IMR-90 (cell line): Measurements from ENCODE around the gene ROBO1. TPM values are rescaled to one million over a fixed set of nuclear protein-coding genes. Genes with fewer than 3 reads are reported as not detected.

Source experiments
- ATAC-seq: fragments of 200-7000 bp; cut with Tn5 transposase; 2 replicates; pipeline ENCODE4 v1.9.1; 2020; ENCODE audit warnings: low read depth, mild to moderate bottlenecking, moderate library complexity
- BruUV-seq: library from RNA; stranded (reverse); fragments of 400-500 nt; replicated peaks from 2 replicates; lab custom pipeline; 2021; lab: Mats Ljungman, UMichigan
- CTCF ChIA-PET: fragments of 300-600 bp; formaldehyde crosslinking; extraction: SDS; loops from one replicate; lab custom pipeline; 2021; ENCODE audit warnings: antibody characterized with exemption; lab: Yijun Ruan, JAX
- POLR2A ChIA-PET: fragments of 300-600 bp; sonication (Branson Sonifier 250); formaldehyde crosslinking; loops from one replicate; lab custom pipeline; 2022; ENCODE audit warnings: antibody characterized with exemption; ENCODE audit not compliant: unreplicated experiment; lab: Charles Lee
- DNase-seq: peaks from one replicate; pipeline ENCODE4 v3.0.0; 2013
- H2AFZ ChIP-seq: replicated peaks from 2 replicates; pipeline ENCODE3; 2013; ENCODE audit warnings: low read length, mild to moderate bottlenecking; ENCODE audit not compliant: poor library complexity
- H2AK5ac ChIP-seq: 2 replicates; pipeline ENCODE4 v1.6.1; 2013; ENCODE audit warnings: low read depth, low read length, inconsistent platforms
- H2AK9ac ChIP-seq: replicated peaks from 2 replicates; pipeline ENCODE3; 2013; ENCODE audit warnings: mild to moderate bottlenecking, low read depth, low read length, moderate library complexity; ENCODE audit not compliant: poor library complexity
- H2BK120ac ChIP-seq: 2 replicates; pipeline ENCODE4 v1.6.1; 2013; ENCODE audit warnings: low read depth, low read length, inconsistent platforms
- H2BK15ac ChIP-seq: 3 replicates; pipeline ENCODE4 v1.6.1; 2013; ENCODE audit warnings: low read depth, low read length, inconsistent platforms
- H2BK20ac ChIP-seq: 2 replicates; pipeline ENCODE4 v1.6.1; 2013; ENCODE audit warnings: low read depth, mild to moderate bottlenecking, inconsistent platforms, low read length, moderate library complexity
- H2BK5ac ChIP-seq: 2 replicates; pipeline ENCODE4 v1.6.1; 2013; ENCODE audit warnings: mild to moderate bottlenecking, low read depth, low read length, inconsistent platforms; ENCODE audit not compliant: poor library complexity, severe bottlenecking
- H3K14ac ChIP-seq: replicated peaks from 2 replicates; pipeline ENCODE4 v1.6.1; 2013; ENCODE audit warnings: low read depth, low read length, inconsistent platforms
- H3K18ac ChIP-seq: 2 replicates; pipeline ENCODE4 v1.6.1; 2013; ENCODE audit warnings: low read depth, low read length, control low read depth
- H3K23ac ChIP-seq: 2 replicates; pipeline ENCODE4 v1.6.1; 2013; ENCODE audit warnings: low read depth, low read length, inconsistent platforms
- H3K27ac ChIP-seq: 2 replicates; pipeline ENCODE4 v1.5.1; 2013; ENCODE audit warnings: mild to moderate bottlenecking, control low read depth, low read length; ENCODE audit not compliant: insufficient read depth
- H3K27me3 ChIP-seq: 2 replicates; pipeline ENCODE4 v1.6.1; 2013; ENCODE audit warnings: low read length; ENCODE audit not compliant: control insufficient read depth, insufficient read depth
- H3K36me3 ChIP-seq: 2 replicates; pipeline ENCODE4 v1.6.1; 2013; ENCODE audit warnings: low read length, mixed read lengths; ENCODE audit not compliant: control insufficient read depth, insufficient read depth
- H3K4ac ChIP-seq: 2 replicates; pipeline ENCODE4 v1.6.1; 2013; ENCODE audit warnings: low read depth, low read length, inconsistent platforms
- H3K4me1 ChIP-seq: 2 replicates; pipeline ENCODE4 v1.6.1; 2013; ENCODE audit warnings: low read length, mixed read lengths; ENCODE audit not compliant: control insufficient read depth, insufficient read depth
- H3K4me2 ChIP-seq: 2 replicates; pipeline ENCODE4 v1.6.1; 2013; ENCODE audit warnings: low read depth, mild to moderate bottlenecking, control low read depth, low read length, moderate library complexity
- H3K4me3 ChIP-seq: 2 replicates; pipeline ENCODE4 v1.5.1; 2013; ENCODE audit warnings: low read depth, mild to moderate bottlenecking, control low read depth, low read length, moderate library complexity; ENCODE audit not compliant: insufficient read depth
- H3K56ac ChIP-seq: 2 replicates; pipeline ENCODE4 v1.6.1; 2013; ENCODE audit warnings: low read length, inconsistent platforms; ENCODE audit not compliant: insufficient read depth; ENCODE audit errors: extremely low read depth
- H3K79me1 ChIP-seq, 2 experiments: 2 replicates each; pipeline ENCODE4 v1.6.1; 2013; ENCODE audit warnings: low read length in 2 of 2, inconsistent platforms in 1 of 2, low read depth in 1 of 2
- H3K9ac ChIP-seq: 2 replicates; pipeline ENCODE4 v1.6.1; 2013; ENCODE audit warnings: low read depth, low read length, control low read depth
- H3K9me1 ChIP-seq: 2 replicates; pipeline ENCODE4 v1.6.1; 2013; ENCODE audit warnings: low read length, inconsistent platforms; ENCODE audit not compliant: insufficient read depth
- H3K9me3 ChIP-seq: 2 replicates; pipeline ENCODE4 v1.6.1; 2013; ENCODE audit warnings: low read length; ENCODE audit not compliant: control insufficient read depth, insufficient read depth
- H4K20me1 ChIP-seq: 2 replicates; pipeline ENCODE4 v1.6.1; 2013; ENCODE audit warnings: low read length, inconsistent platforms; ENCODE audit not compliant: insufficient read depth
- H4K5ac ChIP-seq: 2 replicates; pipeline ENCODE4 v1.6.1; 2013; ENCODE audit warnings: mild to moderate bottlenecking, low read depth, low read length, control low read depth
- H4K8ac ChIP-seq, 2 experiments: 2 replicates each; pipeline ENCODE4 v1.6.1; 2013; ENCODE audit warnings: low read depth in 2 of 2, low read length in 2 of 2, control low read depth in 1 of 2, inconsistent platforms in 1 of 2
- H4K91ac ChIP-seq: 2 replicates; pipeline ENCODE4 v1.6.1; 2013; ENCODE audit warnings: low read depth, low read length, inconsistent platforms; ENCODE audit not compliant: insufficient read depth
- MAFK ChIP-seq: IDR thresholded peaks from 2 replicates; pipeline ENCODE4 v1.6.1; 2012; ENCODE audit warnings: low read depth, low read length, improper control_type of control experiment
- MXI1 ChIP-seq: IDR thresholded peaks from 2 replicates; pipeline ENCODE4 v1.6.1; 2012; ENCODE audit warnings: low read depth, mild to moderate bottlenecking, low read length, moderate library complexity, borderline replicate concordance
- RCOR1 ChIP-seq: IDR thresholded peaks from 2 replicates; pipeline ENCODE4 v1.6.1; 2012; ENCODE audit warnings: mild to moderate bottlenecking, low read length, improper control_type of control experiment; ENCODE audit not compliant: insufficient replicate concordance
- SMC3 ChIP-seq: fragments of 150-350 bp; IDR thresholded peaks from 2 replicates; pipeline ENCODE4 v1.6.1; 2016; ENCODE audit warnings: low read depth, mild to moderate bottlenecking, antibody characterized with exemption, low read length, moderate library complexity
- WGBS, 2 experiments: methylation state at CpG; one replicate each; pipeline versions ENCODE4 v1.1.5 to v1.1.7; 2013; ENCODE audit warnings: missing lambda C conversion rate in 2 of 2; ENCODE audit not compliant: insufficient read length in 1 of 2; ENCODE audit errors: extremely low coverage in 2 of 2; 5-methylcytosine and 5-hydroxymethylcytosine counted together
- dilution Hi-C: fragments of 300-500 bp; cut with HindIII; formaldehyde crosslinking; loops from one replicate; pipeline ENCODE4 v1.14.3; 2018; ENCODE audit warnings: low sequenced_read_pairs; ENCODE audit not compliant: unreplicated experiment
- in situ Hi-C: fragments of 300-500 bp; cut with MboI; formaldehyde crosslinking; loops from 3 replicates; pipeline ENCODE4 v1.14.3; 2019; ENCODE audit warnings: low sequenced_read_pairs, inconsistent platforms, mixed read lengths
- intact Hi-C: fragments of 100-400 bp; cut with micrococcal nuclease; formaldehyde crosslinking; loops from 2 replicates; pipeline ENCODE4 v1.10.0; 2022
- polyA plus RNA-seq, 3 experiments: library from polyadenylated mRNA; depleted of rRNA; stranded (reverse); fragments of >200 nt; gene quantifications; 2 replicates each; pipeline ENCODE4 v1.2.3, GENCODE V29; 2012; ENCODE audit warnings: low replicate concordance in 1 of 3
- total RNA-seq: library from RNA; depleted of rRNA; stranded (reverse); fragments of >200 nt; gene quantifications from 2 replicates; pipeline ENCODE4 v1.2.3, GENCODE V29; 2012

The ROBO1 gene
- total and polyA plus RNA-seq, 2 of the 4 experiments (the other 2 are of a cell fraction) = 24.1 to 53.9 TPM

DNA sequence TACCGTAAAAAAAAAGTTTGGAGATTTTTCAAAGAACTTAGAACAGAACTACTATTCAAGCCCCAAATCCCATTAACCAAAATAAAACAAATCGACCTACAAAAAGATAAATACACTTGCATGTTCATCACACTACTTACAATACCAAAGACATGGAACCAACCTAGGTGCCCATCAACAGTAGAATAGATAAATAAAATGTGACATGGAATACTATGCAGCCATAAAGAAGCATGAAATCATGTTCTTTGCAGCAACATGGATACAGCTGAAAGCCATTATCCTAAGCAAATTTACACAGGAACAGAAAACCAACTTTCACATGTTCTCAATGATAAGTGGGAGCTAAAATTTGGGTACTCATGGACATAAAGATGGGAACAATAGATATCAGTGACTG is 768.7 kb downstream of the ROBO1 start:
- no peak overlapping the region for H2BK120ac ChIP-seq
- no peak overlapping the region for H2AK5ac ChIP-seq
- H3K23ac ChIP-seq = no peak overlapping the region
- no peak overlapping the region for H4K91ac ChIP-seq
- no peak overlapping the region for H3K18ac ChIP-seq
- DNase-seq (no peak), ATAC-seq (no peak)
- no TSS peak for BruUV-seq
- no peak overlapping the region for H2BK20ac ChIP-seq
- no peak overlapping the region for H4K5ac ChIP-seq
- WGBS, 2 experiments = 100% methylated on average over 1 of the region's 2 CpGs; no CpG with 5 or more reads in 1 of the 2 experiments
- H3K4me2 ChIP-seq = no peak overlapping the region
- H2BK5ac ChIP-seq = no peak overlapping the region
- no peaks in the 10 kb centered on the region for H3K36me3 ChIP-seq
- CTCF ChIA-PET = no interaction called here
- no peak overlapping the region for H3K4ac ChIP-seq
- dilution Hi-C loops = no loop called here
- no peaks in the 10 kb centered on the region for H3K9me1 ChIP-seq
- in situ Hi-C loops = loop anchor here (25.0 kb wide), 1 partner anchor 337 kb away; no protein-coding TSS in a partner anchor
- no peak overlapping the region for H2BK15ac ChIP-seq
- H3K4me3 ChIP-seq = no peak overlapping the region
- H3K27me3 ChIP-seq = no peaks in the 10 kb centered on the region
- no peak overlapping the region for H3K9ac ChIP-seq
- no peak overlapping the region for H3K27ac ChIP-seq
- H3K9me3 ChIP-seq = no peaks in the 10 kb centered on the region
- no peak overlapping the region for H2AFZ ChIP-seq
- H3K4me1 ChIP-seq = peaks cover 2% of the 10 kb centered on the region; the same call in 1 of the 2 replicates
- intact Hi-C loops = no loop called here
- peaks cover 7 to 14% of the 10 kb centered on the region in 2 experiments for H3K79me1 ChIP-seq
- no peaks in the 10 kb centered on the region for H4K20me1 ChIP-seq
- H4K8ac ChIP-seq = no peak overlapping the region
- H3K14ac ChIP-seq = no peak overlapping the region
- no peak overlapping the region for H3K56ac ChIP-seq
- no peak overlapping the region for H2AK9ac ChIP-seq
- TF ChIP-seq MXI1 (no peak), MAFK (no peak), RCOR1 (no peak), SMC3 (no peak)
- POLR2A ChIA-PET = no interaction called here
